Neural cell (in vitro differentiated cells): ENCODE data around the gene SPINT1. TPM values are rescaled to one million over a fixed set of nuclear protein-coding genes. Genes with fewer than 3 reads are reported as not detected.

Experiments used
- H2AFZ ChIP-seq: fragments of 200-600, 300-800 bp; sonication (generic), shearing (Covaris generic); 2 replicates; pipeline ENCODE4 v1.6.0; 2014; ENCODE audit warnings: low read depth, mild to moderate bottlenecking, antibody characterized with exemption, low read length, moderate library complexity
- H3F3A ChIP-seq: fragments of 200-600 bp; shearing (Covaris generic); 2 replicates; pipeline ENCODE4 v1.6.1; 2016; ENCODE audit warnings: mild to moderate bottlenecking, moderate library complexity, mixed read lengths, antibody characterized with exemption, low read length; ENCODE audit not compliant: insufficient read depth, poor library complexity, severe bottlenecking
- H3K27ac ChIP-seq: fragments of 200-600, 300-800 bp; sonication (generic), shearing (Covaris generic); 2 replicates; pipeline ENCODE4 v1.5.1; 2014; ENCODE audit warnings: mild to moderate bottlenecking, low read length, moderate library complexity
- H3K27me3 ChIP-seq: fragments of 300-800, 200-600 bp; sonication (generic), shearing (Covaris generic); 2 replicates; pipeline ENCODE4 v1.6.0; 2014; ENCODE audit warnings: mild to moderate bottlenecking, low read depth, low read length, moderate library complexity; ENCODE audit not compliant: insufficient read depth
- H3K36me3 ChIP-seq: fragments of 300-800, 200-600 bp; sonication (generic), shearing (Covaris generic); 2 replicates; pipeline ENCODE4 v1.5.1; 2014; ENCODE audit warnings: mild to moderate bottlenecking, antibody characterized with exemption, low read length, moderate library complexity; ENCODE audit not compliant: insufficient read depth
- H3K4me2 ChIP-seq: fragments of 300-800, 200-600 bp; sonication (generic), shearing (Covaris generic); 2 replicates; pipeline ENCODE4 v1.6.0; 2014; ENCODE audit warnings: mild to moderate bottlenecking, low read length
- H3K4me3 ChIP-seq: fragments of 300-800, 200-600 bp; sonication (generic), shearing (Covaris generic); 2 replicates; pipeline ENCODE4 v1.5.1; 2014; ENCODE audit warnings: mild to moderate bottlenecking, low read length, moderate library complexity
- H3K79me2 ChIP-seq: fragments of 200-600 bp; shearing (Covaris generic); replicated peaks from 2 replicates; pipeline ENCODE4 v1.6.0; 2014; ENCODE audit warnings: mild to moderate bottlenecking, low read length, moderate library complexity; ENCODE audit not compliant: insufficient read depth
- H3K9ac ChIP-seq: fragments of 300-800, 200-600 bp; sonication (generic), shearing (Covaris generic); 2 replicates; pipeline ENCODE4 v1.6.1; 2016; ENCODE audit warnings: mild to moderate bottlenecking, low read length, mixed read lengths
- H3K9me2 ChIP-seq: fragments of 200-600 bp; shearing (Covaris generic); 2 replicates; pipeline ENCODE4 v1.6.1; 2016; ENCODE audit warnings: mild to moderate bottlenecking, low read length, mixed read lengths; ENCODE audit not compliant: insufficient read depth
- H3K9me3 ChIP-seq: fragments of 200-600, 300-800 bp; sonication (generic), shearing (Covaris generic); 2 replicates; pipeline ENCODE4 v1.6.1; 2016; ENCODE audit warnings: mild to moderate bottlenecking, mixed run types, low read length, moderate library complexity, mixed read lengths
- H4K20me1 ChIP-seq: fragments of 200-600 bp; shearing (Covaris generic); 2 replicates; pipeline ENCODE4 v1.6.1; 2016; ENCODE audit warnings: mild to moderate bottlenecking, mixed run types; ENCODE audit not compliant: insufficient read depth
- EP300 ChIP-seq: fragments of 450-650 bp; conservative IDR thresholded peaks from 2 replicates; pipeline ENCODE4 v1.6.1; 2014; ENCODE audit warnings: antibody characterized with exemption, mild to moderate bottlenecking, moderate library complexity; ENCODE audit not compliant: poor library complexity, severe bottlenecking
- EZH2 ChIP-seq: fragments of 200-600, 300-800 bp; shearing (Covaris generic), sonication (generic); IDR thresholded peaks from 2 replicates; pipeline ENCODE4 v1.6.1; 2014; ENCODE audit warnings: antibody characterized with exemption, low read length, borderline replicate concordance, mild to moderate bottlenecking; ENCODE audit not compliant: insufficient read depth, poor library complexity, severe bottlenecking
- MXI1 ChIP-seq: fragments of 450-650 bp; conservative IDR thresholded peaks from 2 replicates; pipeline ENCODE4 v1.6.1; 2014; ENCODE audit warnings: antibody characterized with exemption, mild to moderate bottlenecking; ENCODE audit not compliant: poor library complexity, severe bottlenecking
- POLR2AphosphoS5 ChIP-seq: IDR thresholded peaks from 2 replicates; pipeline ENCODE4 v1.6.1; 2012
- RAD21 ChIP-seq: fragments of 450-650 bp; conservative IDR thresholded peaks from 2 replicates; pipeline ENCODE4 v1.6.1; 2014; ENCODE audit warnings: antibody characterized with exemption, mild to moderate bottlenecking, moderate library complexity
- SMC3 ChIP-seq: fragments of 450-650 bp; conservative IDR thresholded peaks from 2 replicates; pipeline ENCODE4 v1.6.1; 2014; ENCODE audit warnings: antibody characterized with exemption, mild to moderate bottlenecking, moderate library complexity; ENCODE audit not compliant: poor library complexity
- TAF1 ChIP-seq: IDR thresholded peaks from 2 replicates; pipeline ENCODE4 v1.6.1; 2012; ENCODE audit warnings: low read depth
- polyA plus RNA-seq: library from polyadenylated mRNA; depleted of rRNA; stranded (reverse); fragments of >200 nt; gene quantifications from 2 replicates; pipeline ENCODE4 v1.2.3, GENCODE V29; 2014
- TF ChIP-seq, protein P1 (sequence below): IDR thresholded peaks from 2 replicates; pipeline ENCODE4 v1.6.1; 2012; ENCODE audit warnings: borderline replicate concordance
- TF ChIP-seq, protein P2 (sequence below): fragments of 450-650 bp; IDR thresholded peaks from 2 replicates; pipeline ENCODE4 v1.5.1; 2014; ENCODE audit warnings: antibody characterized with exemption, mild to moderate bottlenecking, moderate library complexity; ENCODE audit not compliant: poor library complexity, severe bottlenecking

SPINT1 gene
- polyA plus RNA-seq, 1 donor from 2014 or later = 0.68 TPM

DNA sequence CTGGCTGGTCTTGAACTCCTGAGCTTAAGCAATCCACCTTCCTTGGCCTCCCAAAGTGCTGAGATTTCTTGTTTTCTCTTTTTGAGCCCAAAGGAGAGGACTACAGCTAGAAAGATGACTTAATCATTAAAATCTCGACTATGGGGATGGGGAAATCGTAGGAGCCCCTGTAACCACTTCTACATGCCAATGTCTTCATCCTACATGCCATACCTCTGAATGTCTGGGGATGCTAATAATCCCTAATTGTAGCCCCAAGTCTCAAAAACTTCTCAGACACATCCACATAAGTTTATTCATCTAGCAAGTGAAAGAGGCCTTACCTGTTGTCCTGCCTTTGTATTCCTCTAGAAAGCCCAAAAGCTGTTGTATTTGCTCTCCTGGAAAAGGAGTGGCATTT lies 33.8 kb downstream of the SPINT1 start:
- H3F3A ChIP-seq = no peaks in the 10 kb centered on the region
- H4K20me1 ChIP-seq = no peaks in the 10 kb centered on the region
- H3K4me3 ChIP-seq = no peak overlapping the region
- no peak overlapping the region for H3K9ac ChIP-seq
- H2AFZ ChIP-seq = no peak overlapping the region
- no peaks in the 10 kb centered on the region for H3K79me2 ChIP-seq
- TF ChIP-seq SMC3 (no peak), RAD21 (no peak), TAF1 (no peak), EZH2 (no peak), EP300 (no peak), POLR2AphosphoS5 (no peak), MXI1 (no peak)
- TF ChIP-seq, protein P1, sequence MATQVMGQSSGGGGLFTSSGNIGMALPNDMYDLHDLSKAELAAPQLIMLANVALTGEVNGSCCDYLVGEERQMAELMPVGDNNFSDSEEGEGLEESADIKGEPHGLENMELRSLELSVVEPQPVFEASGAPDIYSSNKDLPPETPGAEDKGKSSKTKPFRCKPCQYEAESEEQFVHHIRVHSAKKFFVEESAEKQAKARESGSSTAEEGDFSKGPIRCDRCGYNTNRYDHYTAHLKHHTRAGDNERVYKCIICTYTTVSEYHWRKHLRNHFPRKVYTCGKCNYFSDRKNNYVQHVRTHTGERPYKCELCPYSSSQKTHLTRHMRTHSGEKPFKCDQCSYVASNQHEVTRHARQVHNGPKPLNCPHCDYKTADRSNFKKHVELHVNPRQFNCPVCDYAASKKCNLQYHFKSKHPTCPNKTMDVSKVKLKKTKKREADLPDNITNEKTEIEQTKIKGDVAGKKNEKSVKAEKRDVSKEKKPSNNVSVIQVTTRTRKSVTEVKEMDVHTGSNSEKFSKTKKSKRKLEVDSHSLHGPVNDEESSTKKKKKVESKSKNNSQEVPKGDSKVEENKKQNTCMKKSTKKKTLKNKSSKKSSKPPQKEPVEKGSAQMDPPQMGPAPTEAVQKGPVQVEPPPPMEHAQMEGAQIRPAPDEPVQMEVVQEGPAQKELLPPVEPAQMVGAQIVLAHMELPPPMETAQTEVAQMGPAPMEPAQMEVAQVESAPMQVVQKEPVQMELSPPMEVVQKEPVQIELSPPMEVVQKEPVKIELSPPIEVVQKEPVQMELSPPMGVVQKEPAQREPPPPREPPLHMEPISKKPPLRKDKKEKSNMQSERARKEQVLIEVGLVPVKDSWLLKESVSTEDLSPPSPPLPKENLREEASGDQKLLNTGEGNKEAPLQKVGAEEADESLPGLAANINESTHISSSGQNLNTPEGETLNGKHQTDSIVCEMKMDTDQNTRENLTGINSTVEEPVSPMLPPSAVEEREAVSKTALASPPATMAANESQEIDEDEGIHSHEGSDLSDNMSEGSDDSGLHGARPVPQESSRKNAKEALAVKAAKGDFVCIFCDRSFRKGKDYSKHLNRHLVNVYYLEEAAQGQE = no peak
- TF ChIP-seq, protein P2, sequence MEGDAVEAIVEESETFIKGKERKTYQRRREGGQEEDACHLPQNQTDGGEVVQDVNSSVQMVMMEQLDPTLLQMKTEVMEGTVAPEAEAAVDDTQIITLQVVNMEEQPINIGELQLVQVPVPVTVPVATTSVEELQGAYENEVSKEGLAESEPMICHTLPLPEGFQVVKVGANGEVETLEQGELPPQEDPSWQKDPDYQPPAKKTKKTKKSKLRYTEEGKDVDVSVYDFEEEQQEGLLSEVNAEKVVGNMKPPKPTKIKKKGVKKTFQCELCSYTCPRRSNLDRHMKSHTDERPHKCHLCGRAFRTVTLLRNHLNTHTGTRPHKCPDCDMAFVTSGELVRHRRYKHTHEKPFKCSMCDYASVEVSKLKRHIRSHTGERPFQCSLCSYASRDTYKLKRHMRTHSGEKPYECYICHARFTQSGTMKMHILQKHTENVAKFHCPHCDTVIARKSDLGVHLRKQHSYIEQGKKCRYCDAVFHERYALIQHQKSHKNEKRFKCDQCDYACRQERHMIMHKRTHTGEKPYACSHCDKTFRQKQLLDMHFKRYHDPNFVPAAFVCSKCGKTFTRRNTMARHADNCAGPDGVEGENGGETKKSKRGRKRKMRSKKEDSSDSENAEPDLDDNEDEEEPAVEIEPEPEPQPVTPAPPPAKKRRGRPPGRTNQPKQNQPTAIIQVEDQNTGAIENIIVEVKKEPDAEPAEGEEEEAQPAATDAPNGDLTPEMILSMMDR = no peak
- H3K27me3 ChIP-seq = peaks cover 7% of the 10 kb centered on the region
- H3K36me3 ChIP-seq = no peaks in the 10 kb centered on the region
- no peaks in the 10 kb centered on the region for H3K9me3 ChIP-seq
- no peak overlapping the region for H3K4me2 ChIP-seq
- H3K27ac ChIP-seq = no peak overlapping the region
- H3K9me2 ChIP-seq = no peaks in the 10 kb centered on the region

DNA sequence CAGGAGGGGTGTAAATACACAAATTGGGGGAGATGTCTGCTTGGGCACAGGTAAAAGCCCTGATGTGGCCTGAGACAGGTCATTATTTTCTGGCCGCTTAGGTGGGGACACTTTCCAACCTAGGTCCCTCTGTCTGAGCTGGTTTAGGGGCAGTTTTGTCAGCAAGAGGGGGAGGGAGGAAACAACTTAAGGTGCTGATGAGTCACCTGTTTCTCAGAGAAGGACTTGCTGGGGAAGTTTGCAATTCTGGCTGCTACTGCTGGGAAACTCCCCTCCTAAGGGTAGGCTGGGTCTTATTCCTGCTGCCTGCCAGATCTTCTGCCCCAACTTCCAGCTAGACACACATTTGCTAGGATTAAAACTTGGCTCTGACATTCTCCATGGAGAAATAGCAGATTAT lies 34.9 kb downstream of the SPINT1 start:
- H3K36me3 ChIP-seq = no peaks in the 10 kb centered on the region
- no peaks in the 10 kb centered on the region for H3F3A ChIP-seq
- no peaks in the 10 kb centered on the region for H4K20me1 ChIP-seq
- TF ChIP-seq POLR2AphosphoS5 (no peak), TAF1 (no peak), MXI1 (no peak), EZH2 (no peak), SMC3 (no peak), RAD21 (no peak), EP300 (no peak)
- TF ChIP-seq, protein P1 = no peak
- TF ChIP-seq, protein P2 = no peak
- H2AFZ ChIP-seq = no peak overlapping the region
- H3K79me2 ChIP-seq = no peaks in the 10 kb centered on the region
- H3K9ac ChIP-seq = no peak overlapping the region
- no peaks in the 10 kb centered on the region for H3K9me2 ChIP-seq
- no peaks in the 10 kb centered on the region for H3K9me3 ChIP-seq
- no peak overlapping the region for H3K4me3 ChIP-seq
- no peak overlapping the region for H3K27ac ChIP-seq
- H3K4me2 ChIP-seq = no peak overlapping the region
- peaks cover 4% of the 10 kb centered on the region for H3K27me3 ChIP-seq
